Ovary (tissue), 9 donors: ENCODE measurements around the gene MAD1L1. TPM values are rescaled to one million over a fixed set of nuclear protein-coding genes. Genes with fewer than 3 reads are reported as not detected.
"Not testable (repeated sequence)": the region's sequence is repeated elsewhere in the genome, so short reads cannot be mapped to it uniquely, and the experiment has no call there.

Experiments used
- DNase-seq, 5 donors: peaks; one replicate each; pipeline ENCODE4 v3.0.0-alpha.2; 2019 to 2020
- H3K27ac ChIP-seq, 2 donors: fragments of 200-600 bp; one replicate each; pipeline versions ENCODE4 v1.5.1 to v1.8.0; 2019 to 2022
- H3K27me3 ChIP-seq: fragments of 200-600 bp; one replicate; pipeline ENCODE4 v1.8.0; 2022
- H3K36me3 ChIP-seq: fragments of 200-600 bp; sonication (generic); one replicate; pipeline ENCODE4 v1.5.1; 2019
- H3K4me1 ChIP-seq: one replicate; pipeline ENCODE4 v1.8.1; 2013; ENCODE audit warnings: mild to moderate bottlenecking, moderate library complexity; ENCODE audit not compliant: insufficient read depth
- H3K4me3 ChIP-seq: fragments of 200-600 bp; sonication (generic); one replicate; pipeline ENCODE4 v1.5.1; 2017
- H3K9me3 ChIP-seq, 2 donors: fragments of 200-600 bp in 1 of 2; sonication (generic) in 1 of 2; one replicate each; pipeline versions ENCODE4 v1.5.1 to v1.8.1; 2013 to 2019; ENCODE audit warnings: mild to moderate bottlenecking in 1 of 2, moderate library complexity in 1 of 2
- EP300 ChIP-seq: sonication (generic); formaldehyde crosslinking; IDR thresholded peaks from one replicate; pipeline ENCODE4 v1.6.1; 2017; ENCODE audit warnings: antibody characterized with exemption
- POLR2A ChIP-seq: fragments of 450-650 bp; IDR thresholded peaks from one replicate; pipeline ENCODE4 v1.6.1; 2017; ENCODE audit warnings: antibody characterized with exemption, mild to moderate bottlenecking, moderate library complexity
- WGBS, 3 donors: extraction: QIAGEN DNeasy Blood & Tissue Kit in 1 of 3; methylation state at CpG; one replicate each; pipeline versions ENCODE4 v1.1.5 to v1.1.7; 2013 to 2017; 5-methylcytosine and 5-hydroxymethylcytosine counted together
- intact Hi-C, 4 donors: fragments of 100-400 bp; cut with DNase I; formaldehyde crosslinking; loops; one replicate each; pipeline versions ENCODE4 v1.11.0 to v1.15.1; 2022 to 2023
- polyA plus RNA-seq, 2 donors: library from polyadenylated mRNA; stranded (reverse); fragments of 200-250 nt in 1 of 2; fragments of 350-450 nt in 1 of 2; fragmentation: Illumina TruSeq in 1 of 2; extraction: RNeasy Lipid Tissue Mini Kit (QIAGEN cat#74804) in 1 of 2; gene quantifications; one replicate each; pipeline ENCODE4 v1.2.3, GENCODE V29; 2013 to 2014
- total RNA-seq, 7 donors: library from RNA; depleted of rRNA in 2 of 7; stranded (reverse); fragments of >200 nt in 2 of 7; fragmentation: NEBNext Ultra II Directional in 3 of 7; extraction: Animal tissue kit (Norgen Biotek cat#: 25700) in 3 of 7; gene quantifications; one replicate each; pipeline versions ENCODE4 v1.1.0 to v1.2.4, GENCODE V29; 2016 to 2023
- TF ChIP-seq, protein P1 (sequence below), 3 donors: fragments of 450-650 bp in 2 of 3; fragments of 200-600 bp in 1 of 3; IDR thresholded peaks; one replicate each; pipeline versions ENCODE4 v1.5.1 to v1.8.0; 2016 to 2022; ENCODE audit warnings: antibody characterized with exemption in 3 of 3, mild to moderate bottlenecking in 1 of 3
- donor health status: DM: no; HTN: no; CAD: no; lungs with moderate emphysema.
- donor health status: DM: no; HTN: no; CAD: no.
- donor health status: Bipolar disorder and iron deficiency.
- donor health status: DM: yes; HTN: yes; CAD: no.
- donor health status: DM: no; HTN: no; CAD: no.
- donor health status: DM: yes; HTN: yes; CAD: no.

Gene MAD1L1
- total and polyA plus RNA-seq, 9 donors = 5.9 to 36.6 (median 22.8) TPM

DNA sequence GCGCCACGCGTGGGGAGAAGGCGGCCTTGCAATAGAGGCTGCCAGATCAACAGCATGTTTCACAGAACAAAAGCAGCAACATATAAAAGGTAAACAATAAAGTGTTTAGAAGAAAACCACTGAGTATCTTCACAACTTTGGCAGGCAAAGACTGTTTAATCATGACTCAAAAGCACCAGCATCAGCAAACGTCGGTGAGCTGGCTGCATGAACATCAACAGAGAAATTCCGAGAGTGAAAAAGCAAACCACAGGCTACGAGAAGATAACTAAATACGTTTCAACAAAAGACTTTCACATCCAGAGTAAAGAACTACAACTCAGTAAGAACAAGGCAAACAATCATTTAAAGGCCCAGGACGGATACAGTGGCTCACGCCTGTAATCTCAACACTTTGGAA is 172.0 kb downstream of the MAD1L1 start:
- intact Hi-C loops = no loop called here

DNA sequence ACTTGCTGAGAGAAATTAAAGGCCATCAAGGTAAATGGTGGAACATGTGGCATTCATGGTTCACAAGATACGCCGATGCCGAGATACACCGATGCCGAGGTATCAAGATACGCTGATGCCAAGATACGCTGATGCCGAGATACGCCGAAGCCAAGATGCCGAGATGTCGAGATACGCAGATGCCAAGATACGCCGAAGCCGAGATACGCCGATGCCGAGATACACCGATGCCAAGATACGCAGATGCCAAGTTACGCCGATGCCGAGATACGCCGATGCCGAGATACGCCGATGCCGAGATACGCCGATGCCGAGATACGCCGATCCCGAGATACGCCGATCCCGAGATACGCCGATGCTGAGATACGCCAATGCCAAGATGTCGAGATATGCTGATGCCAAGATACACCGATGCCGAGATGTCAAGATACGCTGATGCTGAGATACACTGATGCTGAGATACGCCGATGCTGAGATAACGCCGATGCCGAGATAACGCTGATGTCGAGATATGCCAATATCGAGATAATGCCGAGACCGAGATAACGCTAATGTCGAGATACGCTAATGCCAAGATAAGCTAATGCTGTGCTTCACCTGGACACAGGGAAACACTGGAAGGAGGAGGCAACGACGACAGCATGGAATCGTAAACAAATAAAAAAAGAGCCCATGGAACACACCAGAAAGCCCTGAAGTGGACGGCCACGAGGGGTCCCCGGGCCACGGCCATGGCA is 172.6 kb downstream of the MAD1L1 start:
- no peak for DNase-seq
- no peak overlapping the region for H3K27ac ChIP-seq
- intact Hi-C loops = no loop called here
- H3K9me3 ChIP-seq = no peaks in the 10 kb centered on the region
- no peak overlapping the region for H3K4me3 ChIP-seq
- no peak for TF ChIP-seq EP300
- TF ChIP-seq, protein P1, sequence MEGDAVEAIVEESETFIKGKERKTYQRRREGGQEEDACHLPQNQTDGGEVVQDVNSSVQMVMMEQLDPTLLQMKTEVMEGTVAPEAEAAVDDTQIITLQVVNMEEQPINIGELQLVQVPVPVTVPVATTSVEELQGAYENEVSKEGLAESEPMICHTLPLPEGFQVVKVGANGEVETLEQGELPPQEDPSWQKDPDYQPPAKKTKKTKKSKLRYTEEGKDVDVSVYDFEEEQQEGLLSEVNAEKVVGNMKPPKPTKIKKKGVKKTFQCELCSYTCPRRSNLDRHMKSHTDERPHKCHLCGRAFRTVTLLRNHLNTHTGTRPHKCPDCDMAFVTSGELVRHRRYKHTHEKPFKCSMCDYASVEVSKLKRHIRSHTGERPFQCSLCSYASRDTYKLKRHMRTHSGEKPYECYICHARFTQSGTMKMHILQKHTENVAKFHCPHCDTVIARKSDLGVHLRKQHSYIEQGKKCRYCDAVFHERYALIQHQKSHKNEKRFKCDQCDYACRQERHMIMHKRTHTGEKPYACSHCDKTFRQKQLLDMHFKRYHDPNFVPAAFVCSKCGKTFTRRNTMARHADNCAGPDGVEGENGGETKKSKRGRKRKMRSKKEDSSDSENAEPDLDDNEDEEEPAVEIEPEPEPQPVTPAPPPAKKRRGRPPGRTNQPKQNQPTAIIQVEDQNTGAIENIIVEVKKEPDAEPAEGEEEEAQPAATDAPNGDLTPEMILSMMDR (IDR thresholded peaks at IDR 0.05) = no peak
- no peak for TF ChIP-seq POLR2A
- 87 to 89% (median 88%) methylated on average over 66 of the region's 66 CpGs for WGBS, 3 donors
- no peaks in the 10 kb centered on the region for H3K4me1 ChIP-seq
- no peaks in the 10 kb centered on the region for H3K36me3 ChIP-seq
- no peaks in the 10 kb centered on the region for H3K27me3 ChIP-seq

More for the DNA sequence above, 172.0 kb downstream of the MAD1L1 start:
- H3K9me3 ChIP-seq = no peaks in the 10 kb centered on the region
- WGBS, 3 donors = 8 to 35% (median 18%) methylated on average over 11 of the region's 11 CpGs
- H3K27me3 ChIP-seq = no peaks in the 10 kb centered on the region
- no peaks in the 10 kb centered on the region for H3K36me3 ChIP-seq
- TF ChIP-seq, protein P1 (IDR thresholded peaks at IDR 0.05) = no peak
- no peak for TF ChIP-seq POLR2A
- TF ChIP-seq EP300 = no peak
- no peaks in the 10 kb centered on the region for H3K4me1 ChIP-seq
- no peak overlapping the region for H3K4me3 ChIP-seq
- no peak overlapping the region for H3K27ac ChIP-seq
- DNase-seq = no peak

DNA sequence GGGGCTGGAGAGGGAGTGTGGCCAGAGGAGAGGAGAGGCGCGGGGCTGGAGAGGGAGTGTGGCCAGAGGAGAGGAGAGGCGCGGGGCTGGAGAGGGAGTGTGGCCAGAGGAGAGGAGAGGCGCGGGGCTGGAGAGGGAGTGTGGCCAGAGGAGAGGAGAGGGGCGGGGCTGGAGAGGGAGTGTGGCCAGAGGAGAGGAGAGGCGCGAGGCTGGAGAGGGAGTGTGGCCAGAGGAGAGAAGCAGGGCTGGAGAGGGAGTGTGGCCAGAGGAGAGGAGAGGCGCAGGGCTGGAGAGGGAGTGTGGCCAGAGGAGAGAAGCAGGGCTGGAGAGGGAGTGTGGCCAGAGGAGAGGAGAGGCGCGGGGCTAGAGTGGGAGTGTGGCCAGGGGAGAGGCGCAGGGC is 174.5 kb downstream of the MAD1L1 start:
- H3K9me3 ChIP-seq, DNase-seq, H3K27ac ChIP-seq, H3K4me1 ChIP-seq, H3K27me3 ChIP-seq, H3K36me3 ChIP-seq, H3K4me3 ChIP-seq, intact Hi-C loops: not testable (repeated sequence)
- 10 to 22% (median 14%) methylated on average over 6 to 11 of the region's 13 CpGs for WGBS, 3 donors

DNA sequence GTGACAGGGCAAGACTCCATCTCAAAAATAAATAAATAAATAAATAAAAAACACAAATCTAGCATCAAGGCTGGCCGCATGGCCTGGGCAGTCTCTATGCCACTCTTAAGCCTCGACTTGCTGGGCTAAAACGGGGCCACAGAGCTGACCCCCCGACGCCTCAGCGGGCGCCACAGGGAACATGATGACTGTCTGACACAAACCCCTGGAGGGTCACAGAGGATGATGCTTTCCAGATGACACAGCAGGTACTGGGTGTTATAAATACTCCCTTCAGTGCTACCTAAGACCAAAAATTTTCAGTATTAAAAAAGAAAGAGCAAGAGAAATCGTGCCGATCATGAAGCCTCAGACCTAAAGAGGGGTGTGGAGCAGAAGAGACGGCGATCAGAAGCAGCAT is 176.8 kb downstream of the MAD1L1 start:
- no peaks in the 10 kb centered on the region for H3K4me1 ChIP-seq
- no peaks in the 10 kb centered on the region for H3K36me3 ChIP-seq
- intact Hi-C loops = no loop called here
- H3K4me3 ChIP-seq = no peak overlapping the region
- no peak for DNase-seq
- H3K9me3 ChIP-seq = no peaks in the 10 kb centered on the region
- WGBS, 3 donors = 93 to 97% (median 96%) methylated on average over 11 of the region's 11 CpGs
- H3K27me3 ChIP-seq = no peaks in the 10 kb centered on the region
- TF ChIP-seq POLR2A (no peak), EP300 (no peak)
- TF ChIP-seq, protein P1 (IDR thresholded peaks at IDR 0.05) = no peak
- no peak overlapping the region for H3K27ac ChIP-seq

DNA sequence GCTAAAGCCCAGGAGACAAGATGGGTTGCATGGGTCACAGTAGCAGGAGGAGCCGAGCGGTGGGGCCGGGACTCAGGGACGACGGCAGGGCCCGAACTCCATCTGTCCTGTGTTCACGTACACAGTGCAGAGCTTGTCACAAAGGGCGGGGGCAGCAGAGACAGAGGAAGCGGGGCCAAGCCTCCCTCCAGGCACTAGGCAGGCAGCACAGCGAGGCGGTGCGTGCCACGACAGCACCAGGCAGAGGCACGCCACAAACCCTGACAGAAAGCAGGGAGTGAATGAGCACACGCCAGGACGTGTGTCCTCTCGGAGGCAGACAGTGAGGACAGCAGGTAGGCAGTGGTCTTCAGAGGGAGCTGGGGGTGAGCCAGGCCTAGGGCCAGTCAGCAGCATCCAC is 177.8 kb downstream of the MAD1L1 start:
- Histone ChIP-seq H3K4me3 (no peak overlapping the region), H3K36me3 (no peaks in the 10 kb centered on the region), H3K4me1 (no peaks in the 10 kb centered on the region), H3K27me3 (no peaks in the 10 kb centered on the region), H3K27ac (no peak overlapping the region), H3K9me3 (no peaks in the 10 kb centered on the region)
- intact Hi-C loops = no loop called here
- TF ChIP-seq POLR2A (no peak), EP300 (no peak)
- TF ChIP-seq, protein P1 (IDR thresholded peaks at IDR 0.05) = no peak
- WGBS, 3 donors = 94 to 95% (median 94%) methylated on average over 17 of the region's 17 CpGs
- DNase-seq = no peak
